SK-N-SH treated with all-trans-retinoic acid at 6 μM for 48 hours (cell line): ENCODE results near the gene LRMDA.

Experiments used
- ATAC-seq: fragments of 200-7000 bp; cut with Tn5 transposase; 3 replicates; pipeline ENCODE4 v1.9.1; 2020; ENCODE audit warnings: mild to moderate bottlenecking, moderate library complexity
- ARNTL ChIP-seq: fragments of 450-650 bp; formaldehyde crosslinking; IDR thresholded peaks from 2 replicates; pipeline ENCODE4 v1.5.0; 2020; ENCODE audit warnings: low read depth, mild to moderate bottlenecking, moderate library complexity, borderline replicate concordance
- BACH2 ChIP-seq: fragments of 250-450 bp; sonication (Bioruptor Pico); IDR thresholded peaks from 2 replicates; pipeline ENCODE4 v1.9.0; 2021; ENCODE audit warnings: mild to moderate bottlenecking, borderline replicate concordance
- CSDC2 ChIP-seq: fragments of 250-450 bp; sonication (Bioruptor Pico); IDR thresholded peaks from 2 replicates; pipeline ENCODE4 v1.5.0; 2020; ENCODE audit warnings: mild to moderate bottlenecking, moderate library complexity
- ESRRG ChIP-seq: fragments of 250-450 bp; sonication (Bioruptor Pico); IDR thresholded peaks from 2 replicates; pipeline ENCODE4 v1.6.1; 2021; ENCODE audit warnings: mild to moderate bottlenecking
- GLIS3 ChIP-seq: fragments of 250-450 bp; sonication (Bioruptor Pico); IDR thresholded peaks from 2 replicates; pipeline ENCODE4 v1.5.0; 2020; ENCODE audit warnings: mild to moderate bottlenecking, moderate library complexity
- ISL1 ChIP-seq: fragments of 250-450 bp; sonication (Bioruptor Pico); IDR thresholded peaks from 2 replicates; pipeline ENCODE4 v2.1.2; 2022; ENCODE audit warnings: mild to moderate bottlenecking, moderate library complexity
- OSR1 ChIP-seq: fragments of 250-450 bp; sonication (Bioruptor Pico); IDR thresholded peaks from 2 replicates; pipeline ENCODE4 v1.8.0; 2022; ENCODE audit warnings: moderate library complexity, mild to moderate bottlenecking, inconsistent platforms
- PATZ1 ChIP-seq: fragments of 250-450 bp; sonication (Bioruptor Pico); IDR thresholded peaks from 2 replicates; pipeline ENCODE4 v1.8.0; 2020; ENCODE audit warnings: mild to moderate bottlenecking, moderate library complexity, borderline replicate concordance
- POU6F1 ChIP-seq: fragments of 250-450 bp; sonication (Bioruptor Pico); IDR thresholded peaks from 2 replicates; pipeline ENCODE4 v1.8.0; 2021; ENCODE audit warnings: low read depth, mild to moderate bottlenecking, moderate library complexity, borderline replicate concordance
- PPARA ChIP-seq: fragments of 250-450 bp; sonication (Bioruptor Pico); IDR thresholded peaks from 2 replicates; pipeline ENCODE4 v1.5.0; 2020; ENCODE audit warnings: mild to moderate bottlenecking, borderline replicate concordance
- RARB ChIP-seq: fragments of 250-450 bp; sonication (Bioruptor Pico); IDR thresholded peaks from 2 replicates; pipeline ENCODE4 v1.8.0; 2021; ENCODE audit warnings: mild to moderate bottlenecking, moderate library complexity
- SNAI2 ChIP-seq: fragments of 250-450 bp; sonication (Bioruptor Pico); IDR thresholded peaks from 2 replicates; pipeline ENCODE4 v1.5.0; 2020; ENCODE audit warnings: mild to moderate bottlenecking, moderate library complexity
- TCF4 ChIP-seq: fragments of 250-450 bp; sonication (Bioruptor Pico); IDR thresholded peaks from 2 replicates; pipeline ENCODE4 v1.8.0; 2021; ENCODE audit warnings: mild to moderate bottlenecking, moderate library complexity, borderline replicate concordance
- TOX ChIP-seq: fragments of 250-450 bp; sonication (Bioruptor Pico); IDR thresholded peaks from 2 replicates; pipeline ENCODE4 v1.8.0; 2021; ENCODE audit warnings: mild to moderate bottlenecking, moderate library complexity, borderline replicate concordance
- ZC3H10 ChIP-seq: fragments of 250-450 bp; sonication (Bioruptor Pico); IDR thresholded peaks from 2 replicates; pipeline ENCODE4 v1.5.1; 2021; ENCODE audit warnings: mild to moderate bottlenecking, moderate library complexity
- ZFP3 ChIP-seq: fragments of 250-450 bp; sonication (Bioruptor Pico); IDR thresholded peaks from 2 replicates; pipeline ENCODE4 v1.5.0; 2020; ENCODE audit warnings: mild to moderate bottlenecking, moderate library complexity
- ZFP30 ChIP-seq: fragments of 450-650 bp; formaldehyde crosslinking; IDR thresholded peaks from 2 replicates; pipeline ENCODE4 v1.5.0; 2022; ENCODE audit warnings: mild to moderate bottlenecking, moderate library complexity
- ZNF565 ChIP-seq: fragments of 450-650 bp; formaldehyde crosslinking; conservative IDR thresholded peaks from 2 replicates; pipeline ENCODE4 v1.5.0; 2020; ENCODE audit warnings: low read depth, mild to moderate bottlenecking, moderate library complexity
- ZNF70 ChIP-seq: fragments of 450-650 bp; formaldehyde crosslinking; IDR thresholded peaks from 2 replicates; pipeline ENCODE4 v1.5.0; 2020; ENCODE audit warnings: mild to moderate bottlenecking, moderate library complexity
- ZNF8 ChIP-seq: fragments of 450-650 bp; formaldehyde crosslinking; IDR thresholded peaks from 2 replicates; pipeline ENCODE4 v1.5.0; 2020; ENCODE audit warnings: mild to moderate bottlenecking, moderate library complexity
- TF ChIP-seq, protein P1 (sequence below): fragments of 250-450 bp; sonication (Bioruptor Pico); IDR thresholded peaks from 2 replicates; pipeline ENCODE4 v1.5.0; 2020; ENCODE audit warnings: mild to moderate bottlenecking, moderate library complexity
- TF ChIP-seq, protein P2 (sequence below): fragments of 250-450 bp; sonication (Bioruptor Pico); IDR thresholded peaks from 2 replicates; pipeline ENCODE4 v1.5.1; 2021; ENCODE audit warnings: mild to moderate bottlenecking, moderate library complexity

Gene LRMDA

GRCh38 chr10:75528392-75528791 lies 97.0 kb downstream of the LRMDA start:
- no peak for ATAC-seq
- TF ChIP-seq PPARA (CRISPR knock-in tag), result no peak
- no peak for TF ChIP-seq TOX
- TF ChIP-seq CSDC2 (CRISPR knock-in tag), result no peak
- no peak for TF ChIP-seq ZNF70 (CRISPR knock-in tag)
- TF ChIP-seq ZC3H10, result no peak
- no peak for TF ChIP-seq BACH2 (CRISPR knock-in tag)
- no peak for TF ChIP-seq GLIS3 (CRISPR knock-in tag)
- TF ChIP-seq, protein P1, sequence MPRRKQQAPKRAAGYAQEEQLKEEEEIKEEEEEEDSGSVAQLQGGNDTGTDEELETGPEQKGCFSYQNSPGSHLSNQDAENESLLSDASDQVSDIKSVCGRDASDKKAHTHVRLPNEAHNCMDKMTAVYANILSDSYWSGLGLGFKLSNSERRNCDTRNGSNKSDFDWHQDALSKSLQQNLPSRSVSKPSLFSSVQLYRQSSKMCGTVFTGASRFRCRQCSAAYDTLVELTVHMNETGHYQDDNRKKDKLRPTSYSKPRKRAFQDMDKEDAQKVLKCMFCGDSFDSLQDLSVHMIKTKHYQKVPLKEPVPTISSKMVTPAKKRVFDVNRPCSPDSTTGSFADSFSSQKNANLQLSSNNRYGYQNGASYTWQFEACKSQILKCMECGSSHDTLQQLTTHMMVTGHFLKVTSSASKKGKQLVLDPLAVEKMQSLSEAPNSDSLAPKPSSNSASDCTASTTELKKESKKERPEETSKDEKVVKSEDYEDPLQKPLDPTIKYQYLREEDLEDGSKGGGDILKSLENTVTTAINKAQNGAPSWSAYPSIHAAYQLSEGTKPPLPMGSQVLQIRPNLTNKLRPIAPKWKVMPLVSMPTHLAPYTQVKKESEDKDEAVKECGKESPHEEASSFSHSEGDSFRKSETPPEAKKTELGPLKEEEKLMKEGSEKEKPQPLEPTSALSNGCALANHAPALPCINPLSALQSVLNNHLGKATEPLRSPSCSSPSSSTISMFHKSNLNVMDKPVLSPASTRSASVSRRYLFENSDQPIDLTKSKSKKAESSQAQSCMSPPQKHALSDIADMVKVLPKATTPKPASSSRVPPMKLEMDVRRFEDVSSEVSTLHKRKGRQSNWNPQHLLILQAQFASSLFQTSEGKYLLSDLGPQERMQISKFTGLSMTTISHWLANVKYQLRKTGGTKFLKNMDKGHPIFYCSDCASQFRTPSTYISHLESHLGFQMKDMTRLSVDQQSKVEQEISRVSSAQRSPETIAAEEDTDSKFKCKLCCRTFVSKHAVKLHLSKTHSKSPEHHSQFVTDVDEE (CRISPR knock-in tag), result no peak

GRCh38 chr10:75530299-75530698 lies 98.9 kb downstream of the LRMDA start:
- no peak; the same call in 1 of the 2 replicates for TF ChIP-seq ISL1 (CRISPR knock-in tag)
- no peak for TF ChIP-seq ZNF8 (CRISPR knock-in tag)
- TF ChIP-seq TOX, result 0 out of 2 replicates have a peak, but pooled peaks have one; percentile 63
- 0 out of 2 replicates have a peak, but pooled peaks have one; percentile 35 for TF ChIP-seq PATZ1 (CRISPR knock-in tag)
- TF ChIP-seq, protein P2, sequence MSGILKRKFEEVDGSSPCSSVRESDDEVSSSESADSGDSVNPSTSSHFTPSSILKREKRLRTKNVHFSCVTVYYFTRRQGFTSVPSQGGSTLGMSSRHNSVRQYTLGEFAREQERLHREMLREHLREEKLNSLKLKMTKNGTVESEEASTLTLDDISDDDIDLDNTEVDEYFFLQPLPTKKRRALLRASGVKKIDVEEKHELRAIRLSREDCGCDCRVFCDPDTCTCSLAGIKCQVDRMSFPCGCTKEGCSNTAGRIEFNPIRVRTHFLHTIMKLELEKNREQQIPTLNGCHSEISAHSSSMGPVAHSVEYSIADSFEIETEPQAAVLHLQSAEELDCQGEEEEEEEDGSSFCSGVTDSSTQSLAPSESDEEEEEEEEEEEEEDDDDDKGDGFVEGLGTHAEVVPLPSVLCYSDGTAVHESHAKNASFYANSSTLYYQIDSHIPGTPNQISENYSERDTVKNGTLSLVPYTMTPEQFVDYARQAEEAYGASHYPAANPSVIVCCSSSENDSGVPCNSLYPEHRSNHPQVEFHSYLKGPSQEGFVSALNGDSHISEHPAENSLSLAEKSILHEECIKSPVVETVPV (CRISPR knock-in tag), result no peak
- peak; percentile 29; the same call in 1 of the 2 replicates for TF ChIP-seq ZC3H10
- peak; percentile 81 for ATAC-seq

- no peak for ATAC-seq
- TF ChIP-seq BACH2 (CRISPR knock-in tag) (no peak), TOX (no peak), SNAI2 (CRISPR knock-in tag) (no peak), CSDC2 (CRISPR knock-in tag) (no peak)
Observed at GRCh38 chr10:75531571-75532031, 100.2 kb downstream of the LRMDA start.

DNA sequence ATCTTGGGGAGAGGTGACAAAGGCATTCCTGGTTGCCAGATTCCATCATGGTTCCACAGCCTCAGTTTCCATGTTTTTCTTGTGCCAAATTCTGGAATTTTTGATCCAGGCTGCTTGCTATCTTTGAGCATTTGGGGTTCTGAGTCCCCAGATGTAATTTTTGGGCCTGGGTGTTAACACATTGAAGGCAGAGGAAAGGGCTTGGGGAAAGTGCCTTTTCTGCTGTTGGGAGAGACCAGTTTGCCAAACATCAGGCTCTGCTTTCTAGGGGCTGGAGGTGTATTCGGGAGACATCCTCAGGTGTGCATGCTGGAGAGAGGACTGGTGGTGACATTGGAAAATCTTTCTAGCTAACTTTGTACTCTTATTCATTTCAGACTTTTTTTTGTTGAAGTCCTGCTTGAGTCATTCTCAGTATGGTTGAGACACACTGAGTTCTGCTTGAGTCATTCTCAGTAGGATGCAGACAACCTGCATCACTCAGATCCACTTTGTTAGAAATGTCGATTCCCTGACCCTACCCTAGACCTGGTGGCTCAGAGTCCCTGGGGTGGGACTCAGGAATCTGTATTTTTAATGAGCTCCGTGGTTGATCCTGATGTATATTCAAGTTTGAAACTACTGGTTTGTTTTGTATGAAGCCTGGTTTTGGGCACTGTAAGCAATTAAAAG lies 101.0 kb downstream of the LRMDA start:
- no peak for TF ChIP-seq TOX
- no peak for TF ChIP-seq ZNF8 (CRISPR knock-in tag)
- no peak for TF ChIP-seq ZNF70 (CRISPR knock-in tag)
- no peak for TF ChIP-seq ZNF565
- no peak for TF ChIP-seq OSR1 (CRISPR knock-in tag)
- TF ChIP-seq, all 23 proteins: peak for 0
- ATAC-seq, result peak; percentile 54

- no peak for ATAC-seq
- no peak for TF ChIP-seq TOX
- TF ChIP-seq TCF4, result no peak
- TF ChIP-seq, protein P1 (CRISPR knock-in tag), result no peak
- no peak for TF ChIP-seq GLIS3 (CRISPR knock-in tag)
- no peak for TF ChIP-seq ZNF70 (CRISPR knock-in tag)
- no peak for TF ChIP-seq ZNF565
- TF ChIP-seq CSDC2 (CRISPR knock-in tag), result no peak
- TF ChIP-seq RARB, result no peak
- no peak for TF ChIP-seq SNAI2 (CRISPR knock-in tag)
- TF ChIP-seq ZFP30 (CRISPR knock-in tag), result no peak
- TF ChIP-seq ARNTL, result no peak
- TF ChIP-seq ESRRG (CRISPR knock-in tag), result no peak
- TF ChIP-seq ZC3H10, result no peak
- TF ChIP-seq ISL1 (CRISPR knock-in tag), result no peak
- TF ChIP-seq ZFP3 (CRISPR knock-in tag), result no peak
- no peak for TF ChIP-seq PPARA (CRISPR knock-in tag)
- TF ChIP-seq OSR1 (CRISPR knock-in tag), result no peak
- TF ChIP-seq POU6F1 (CRISPR knock-in tag), result no peak
Observed at GRCh38 chr10:75538144-75538543, 106.7 kb downstream of the LRMDA start.
